Pancreas (tissue), 10 donors: ENCODE measurements around the gene OR1J1. TPM values are rescaled to one million over a fixed set of nuclear protein-coding genes. Genes with fewer than 3 reads are reported as not detected.
A peak's percentile ranks its signal among the peaks of the same experiment; 100 is the strongest.

Experiments
- ATAC-seq, 4 donors: fragments of 200-7000 bp; cut with Tn5 transposase; one replicate each; pipeline versions ENCODE4 v1.8.0 to v1.9.1; 2020; ENCODE audit warnings: mild to moderate bottlenecking in 4 of 4, moderate library complexity in 4 of 4
- DNase-seq, 6 donors: peaks; one replicate each; pipeline ENCODE4 v3.0.0-alpha.2; 2020
- FAIRE-seq: peaks from 2 replicates; lab custom pipeline; 2012; peaks lifted over from hg19 to GRCh38; lab: Jason Lieb, UNC
- H3K27ac ChIP-seq, 4 donors: fragments of 200-600 bp; sonication (generic); 1 replicate in 3 of 4; 2 replicates in 1 of 4; pipeline versions ENCODE4 v1.5.0 to v1.8.0; 2020
- H3K27me3 ChIP-seq, 4 donors: fragments of 200-600 bp; one replicate each; pipeline ENCODE4 v1.8.0; 2021
- H3K36me3 ChIP-seq, 3 donors: fragments of 200-600 bp; sonication (generic) in 1 of 3; one replicate each; pipeline versions ENCODE4 v1.5.0 to v1.8.0; 2020 to 2021
- H3K4me1 ChIP-seq, 3 donors: fragments of 200-600 bp; one replicate each; pipeline ENCODE4 v1.8.0; 2021
- H3K4me3 ChIP-seq, 4 donors: fragments of 200-600 bp; sonication (generic) in 2 of 4; one replicate each; pipeline versions ENCODE4 v1.5.0 to v1.8.0; 2020 to 2021
- H3K9me3 ChIP-seq, 4 donors: fragments of 200-600 bp; one replicate each; pipeline ENCODE4 v1.8.0; 2021
- CTCF ChIP-seq, 4 donors: fragments of 200-600 bp; sonication (generic) in 3 of 4; IDR thresholded peaks; one replicate each; pipeline versions ENCODE4 v1.5.0 to v1.8.0; 2021; ENCODE audit warnings: antibody characterized with exemption in 4 of 4
- WGBS, 2 donors: extraction: QIAGEN DNeasy Blood & Tissue Kit; methylation state at CpG; one replicate each; pipeline ENCODE4 v1.1.7; 2013; 5-methylcytosine and 5-hydroxymethylcytosine counted together
- intact Hi-C, 3 donors: fragments of 100-400 bp; cut with DNase I; formaldehyde crosslinking; loops; one replicate each; pipeline versions ENCODE4 v1.11.1 to v1.14.2; 2022
- polyA plus RNA-seq, 2 donors: library from polyadenylated mRNA; stranded (reverse); fragments of 200-250 nt; gene quantifications; one replicate each; pipeline ENCODE4 v1.2.3, GENCODE V29; 2013
- total RNA-seq, 6 donors: library from RNA; stranded (reverse); fragmentation: NEBNext Ultra II Directional in 4 of 6; extraction: Animal tissue kit (Norgen Biotek cat#: 25700) in 4 of 6; gene quantifications; one replicate each; pipeline versions ENCODE4 v1.2.1 to v1.2.4, GENCODE V29; 2021 to 2023
- donor health status: healthy with polysubstance abuse.
- donor health status: DM: no; HTN: no; CAD: no; lungs with moderate emphysema.
- donor health status: DM: no; HTN: no; CAD: no.
- donor health status: control.
- donor health status: control.
- donor health status: Bipolar disorder and iron deficiency.
- donor health status: DM: yes; HTN: yes; CAD: no.
- donor health status: DM: no; HTN: no; CAD: no.
- donor health status: DM: no; HTN: no; CAD: no.
- donor health status: DM: yes; HTN: yes; CAD: no.

OR1J1 gene
- total and polyA plus RNA-seq, 8 donors, result not detected

- intact Hi-C loops, result loop anchor here in 1 of 3 donors (10.0 kb wide), 1 partner anchor 59 kb away; no protein-coding TSS in a partner anchor
- 48 to 54% methylated on average over 2 of the region's 2 CpGs for WGBS, 2 donors
- Histone ChIP-seq H3K27ac (no peak overlapping the region), H3K36me3 (no peaks in the 10 kb centered on the region), H3K4me1 (no peaks in the 10 kb centered on the region), H3K9me3 (no peaks in the 10 kb centered on the region), H3K4me3 (no peak overlapping the region), H3K27me3 (peaks cover 0 to 4% (median 0%) of the 10 kb centered on the region in 4 donors)
- TF ChIP-seq CTCF (IDR thresholded peaks at IDR 0.05), result no peak
- no peak for DNase-seq
- FAIRE-seq, result no peak
- ATAC-seq, result peak in 1 of 4 donors; percentile 15
Observed at GRCh38 chr9:122453677-122454135, 24.0 kb downstream of the OR1J1 start.

- FAIRE-seq (no peak), DNase-seq (no peak)
Observed at GRCh38 chr9:122446819-122447484, 30.8 kb downstream of the OR1J1 start.

GRCh38 chr9:122445155-122445749 is 32.5 kb downstream of the OR1J1 start:
- no peak overlapping the region for H3K27ac ChIP-seq
- TF ChIP-seq CTCF (IDR thresholded peaks at IDR 0.05), result no peak
- intact Hi-C loops, result no loop called here
- H3K27me3 ChIP-seq, result no peaks in the 10 kb centered on the region
- no peaks in the 10 kb centered on the region for H3K36me3 ChIP-seq
- FAIRE-seq (no peak), ATAC-seq (peak in 2 of 4 donors; percentile 34 to 50), DNase-seq (no peak)
- no peaks in the 10 kb centered on the region for H3K9me3 ChIP-seq
- H3K4me3 ChIP-seq, result no peak overlapping the region
- WGBS, 2 donors, result 76 to 93% methylated on average over 2 of the region's 2 CpGs
- no peaks in the 10 kb centered on the region for H3K4me1 ChIP-seq

More at GRCh38 chr9:122446819-122447484, 30.8 kb downstream of the OR1J1 start:
- ATAC-seq, result no peak
- no peaks in the 10 kb centered on the region for H3K4me1 ChIP-seq
- no peaks in the 10 kb centered on the region for H3K36me3 ChIP-seq
- intact Hi-C loops, result no loop called here
- no peaks in the 10 kb centered on the region for H3K9me3 ChIP-seq
- WGBS, 2 donors, result 35 to 38% methylated on average over 3 of the region's 3 CpGs
- H3K27ac ChIP-seq, result no peak overlapping the region
- H3K27me3 ChIP-seq, result no peaks in the 10 kb centered on the region
- no peak for TF ChIP-seq CTCF (IDR thresholded peaks at IDR 0.05)
- no peak overlapping the region for H3K4me3 ChIP-seq

GRCh38 chr9:122444041-122444733 is 33.5 kb downstream of the OR1J1 start:
- ATAC-seq, result peak in 1 of 4 donors; percentile 71

More at GRCh38 chr9:122444041-122444733, 33.5 kb downstream of the OR1J1 start:
- intact Hi-C loops, result no loop called here
- Histone ChIP-seq H3K4me1 (no peaks in the 10 kb centered on the region), H3K36me3 (no peaks in the 10 kb centered on the region), H3K27me3 (no peaks in the 10 kb centered on the region), H3K4me3 (no peak overlapping the region), H3K27ac (no peak overlapping the region), H3K9me3 (no peaks in the 10 kb centered on the region)
- no peak for TF ChIP-seq CTCF (IDR thresholded peaks at IDR 0.05)
- no peak for DNase-seq
- 46 to 70% methylated on average over 5 of the region's 5 CpGs for WGBS, 2 donors
- FAIRE-seq, result no peak
